Measurements from ENCODE around the gene FHIT. TPM values are rescaled to one million over a fixed set of nuclear protein-coding genes. Genes with fewer than 3 reads are reported as not detected.

The FHIT gene
- total and polyA plus RNA-seq, 2 of the 4 experiments (the other 2 are of a cell fraction): 0.07 TPM; not detected in 1

GRCh38 chr3:61162965-61163364 lies 88.3 kb downstream of the FHIT start:
- dilution Hi-C loops (cut with HindIII; ENCODE audit: low sequenced_read_pairs, unreplicated experiment) (no loop called here), in situ Hi-C loops (cut with MboI; ENCODE audit: low sequenced_read_pairs) (no loop called here)
- WGBS, 2 experiments (ENCODE audit: extremely low coverage in 2 of 2, insufficient read length in 1 of 2): no CpG with 5 or more reads among the region's 2 CpGs

More at GRCh38 chr3:61162965-61163364, 88.3 kb downstream of the FHIT start:
- intact Hi-C loops (cut with micrococcal nuclease): no loop called here
- DNase-seq (no peak), ATAC-seq (ENCODE audit: low read depth) (no peak)
- H3K9ac ChIP-seq (ENCODE audit: low read depth, low read length): no peak overlapping the region
- H2AK9ac ChIP-seq (replicated peaks; ENCODE audit: low read depth, low read length, poor library complexity): no peak overlapping the region
- no peak overlapping the region for H3K27ac ChIP-seq (ENCODE audit: insufficient read depth, low read length)
- no TSS peak for BruUV-seq (replicated peaks)
- H3K14ac ChIP-seq (replicated peaks; ENCODE audit: low read depth, low read length): no peak overlapping the region
- no peak overlapping the region for H2BK120ac ChIP-seq (ENCODE audit: low read depth, low read length)
- no peaks in the 10 kb centered on the region for H4K20me1 ChIP-seq (ENCODE audit: insufficient read depth, low read length)
- H4K5ac ChIP-seq (ENCODE audit: low read depth, low read length): no peak overlapping the region
- H4K91ac ChIP-seq (ENCODE audit: insufficient read depth, low read depth, low read length): no peak overlapping the region
- no peak overlapping the region for H3K4me2 ChIP-seq (ENCODE audit: low read depth, low read length)
- no peak overlapping the region for H2BK20ac ChIP-seq (ENCODE audit: low read depth, low read length)
- no peak overlapping the region for H2BK5ac ChIP-seq (ENCODE audit: low read depth, low read length, poor library complexity, severe bottlenecking)
- ChIA-PET POLR2A (ENCODE audit: unreplicated experiment) (no interaction called here), CTCF (no interaction called here)
- no peak overlapping the region for H4K8ac ChIP-seq (ENCODE audit: low read depth in 2 of 2, low read length in 2 of 2)
- no peak for TF ChIP-seq RFX5 (IDR thresholded peaks at IDR 0.05; ENCODE audit: low read depth, low read length)
- no peak for TF ChIP-seq MAZ (IDR thresholded peaks at IDR 0.05; ENCODE audit: borderline replicate concordance, low read depth, low read length)
- TF ChIP-seq ELK1 (IDR thresholded peaks at IDR 0.05; ENCODE audit: borderline replicate concordance, low read depth, low read length): no peak
- TF ChIP-seq POLR2A (IDR thresholded peaks at IDR 0.05; ENCODE audit: low read depth, low read length): no peak
- TF ChIP-seq MAFK (IDR thresholded peaks at IDR 0.05; ENCODE audit: low read depth, low read length): no peak
- no peak for TF ChIP-seq USF2 (IDR thresholded peaks at IDR 0.05; ENCODE audit: low read depth, low read length)
- TF ChIP-seq RCOR1 (IDR thresholded peaks at IDR 0.05; ENCODE audit: insufficient replicate concordance, low read length): no peak
- no peak for TF ChIP-seq FOS (IDR thresholded peaks at IDR 0.05; ENCODE audit: low read depth, low read length)
- TF ChIP-seq NFE2L2 (IDR thresholded peaks at IDR 0.05; ENCODE audit: low read depth, low read length): no peak
- TF ChIP-seq CTCF (conservative IDR thresholded peaks at IDR 0.05; ENCODE audit: low read depth, low read length): no peak
- no peak for TF ChIP-seq RAD21 (IDR thresholded peaks at IDR 0.05; ENCODE audit: low read length)
- TF ChIP-seq CEBPB (IDR thresholded peaks at IDR 0.05; ENCODE audit: low read depth, low read length): no peak
- TF ChIP-seq CHD1 (IDR thresholded peaks at IDR 0.05; ENCODE audit: low read depth, low read length): no peak
- TF ChIP-seq BHLHE40 (IDR thresholded peaks at IDR 0.05; ENCODE audit: low read depth, low read length): no peak
- TF ChIP-seq MXI1 (IDR thresholded peaks at IDR 0.05; ENCODE audit: borderline replicate concordance, low read depth, low read length): no peak
- TF ChIP-seq SMC3 (IDR thresholded peaks at IDR 0.05; ENCODE audit: low read depth, low read length): no peak
- H3K9me3 ChIP-seq (ENCODE audit: control insufficient read depth, insufficient read depth, low read length): no peaks in the 10 kb centered on the region
- H3K27me3 ChIP-seq (ENCODE audit: control insufficient read depth, insufficient read depth, low read length): no peaks in the 10 kb centered on the region
- no peaks in the 10 kb centered on the region for H3K79me1 ChIP-seq (ENCODE audit: low read depth in 1 of 2, low read length in 2 of 2)
- H3K23ac ChIP-seq (ENCODE audit: low read depth, low read length): no peak overlapping the region
- H2AFZ ChIP-seq (replicated peaks; ENCODE audit: low read length, poor library complexity): no peak overlapping the region
- H3K4ac ChIP-seq (ENCODE audit: low read depth, low read length): no peak overlapping the region
- no peak overlapping the region for H2BK15ac ChIP-seq (ENCODE audit: low read depth, low read length)
- no peak overlapping the region for H2AK5ac ChIP-seq (ENCODE audit: low read depth, low read length)
- no peak overlapping the region for H3K18ac ChIP-seq (ENCODE audit: low read depth, low read length)
- no peak overlapping the region for H3K56ac ChIP-seq (ENCODE audit: extremely low read depth, insufficient read depth, low read length)
- H3K36me3 ChIP-seq (ENCODE audit: control insufficient read depth, insufficient read depth, low read length): no peaks in the 10 kb centered on the region
- H3K4me1 ChIP-seq (ENCODE audit: control insufficient read depth, insufficient read depth, low read length): no peaks in the 10 kb centered on the region
- H3K9me1 ChIP-seq (ENCODE audit: insufficient read depth, low read length): no peaks in the 10 kb centered on the region
- H3K4me3 ChIP-seq (ENCODE audit: insufficient read depth, low read depth, low read length): no peak overlapping the region
